DMS114 treated with DMSO at 0.1 percent for 48 hours (cell line): ENCODE measurements around the gene FAM110C.
"Not testable (repeated sequence)": the region's sequence is repeated elsewhere in the genome, so short reads cannot be mapped to it uniquely, and the experiment has no call there.

ENCODE experiments used
- DNase-seq: peaks from one replicate; lab custom pipeline; 2025; ENCODE audit not compliant: unreplicated experiment; lab: John Stamatoyannopoulos, UW

The FAM110C gene, protein sequence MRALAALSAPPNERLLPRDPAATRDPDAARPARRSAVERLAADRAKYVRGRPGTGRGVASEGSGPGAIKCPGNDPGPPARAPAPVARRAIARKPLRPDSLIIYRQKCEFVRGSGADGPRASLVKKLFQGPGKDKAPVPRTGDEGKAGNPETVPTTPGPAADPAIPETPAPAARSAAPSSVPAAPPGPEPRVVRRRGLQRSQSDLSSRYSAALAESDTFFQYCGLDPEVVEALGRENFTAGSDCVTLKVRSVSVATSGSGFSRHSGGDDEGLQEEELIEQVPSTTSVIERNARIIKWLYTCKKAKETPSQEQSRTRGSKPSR

DNA sequence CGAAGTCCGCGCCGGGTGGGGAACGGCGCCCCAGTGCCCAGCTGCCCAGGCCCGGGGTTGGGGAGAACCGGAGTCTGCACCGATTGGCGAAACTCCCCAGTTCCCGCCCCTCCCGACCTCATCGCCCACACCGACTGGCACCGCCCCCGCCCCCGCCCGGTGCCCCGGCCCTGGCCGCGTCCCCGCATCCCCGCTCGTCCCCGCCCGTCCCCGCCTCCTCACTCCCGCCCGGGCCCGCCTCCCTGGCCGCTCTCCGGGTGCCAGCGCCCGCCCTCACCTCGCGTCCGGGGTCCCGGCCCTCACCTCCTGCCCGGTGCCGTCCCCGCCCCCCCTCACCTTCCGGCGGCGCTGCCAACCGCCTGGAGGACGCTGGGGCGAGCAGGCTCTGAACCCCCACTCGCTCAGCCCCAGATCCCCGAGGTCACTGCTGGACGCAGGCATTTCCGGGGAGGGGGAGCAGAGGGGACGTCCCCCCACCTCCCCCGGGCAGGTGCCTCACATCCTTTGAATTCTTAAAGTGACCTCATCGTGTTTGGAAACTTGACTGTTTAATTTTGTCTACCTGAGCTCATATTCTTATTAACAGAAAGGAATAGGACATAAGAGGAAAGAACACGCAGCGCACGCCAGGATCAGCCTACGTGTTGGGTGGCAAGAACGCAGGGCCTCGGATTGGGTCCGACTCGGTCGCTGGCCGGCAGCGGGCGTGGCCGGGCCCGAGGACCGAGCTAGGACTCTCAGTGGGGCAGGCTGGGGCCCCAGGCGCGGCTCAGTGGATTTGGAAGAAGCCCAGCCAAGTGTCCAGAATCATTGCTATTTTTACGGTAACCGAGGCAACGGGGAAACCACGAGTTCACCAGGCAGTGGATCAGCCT lies at the start of gene FAM110C:
FAM110C (minus strand) TSS at position 35 of the 875 bp plus-strand sequence. CDS start 120 bp downstream, outside the sequence.
- no peak for DNase-seq

DNA sequence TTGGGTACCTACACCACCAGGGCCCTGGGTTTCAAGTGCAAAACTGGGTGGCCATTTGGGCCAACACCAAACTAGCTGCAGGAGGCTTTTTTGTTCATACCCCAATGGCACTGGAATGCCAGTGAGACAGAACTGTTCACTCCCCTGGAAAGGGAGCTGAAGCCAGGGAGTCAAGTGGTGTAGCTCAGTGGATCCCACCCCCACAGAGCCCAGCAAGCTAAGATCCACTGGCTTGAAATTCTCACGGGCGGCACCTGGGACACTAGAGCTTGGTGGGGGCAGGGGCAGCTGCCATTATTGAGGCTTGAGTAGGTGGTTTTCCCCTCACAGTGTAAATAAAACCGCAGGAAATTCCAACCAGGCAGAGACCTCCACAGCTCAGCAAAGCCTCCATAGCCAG lies 46.0 kb upstream of the FAM110C start:
- no peak for DNase-seq

DNA sequence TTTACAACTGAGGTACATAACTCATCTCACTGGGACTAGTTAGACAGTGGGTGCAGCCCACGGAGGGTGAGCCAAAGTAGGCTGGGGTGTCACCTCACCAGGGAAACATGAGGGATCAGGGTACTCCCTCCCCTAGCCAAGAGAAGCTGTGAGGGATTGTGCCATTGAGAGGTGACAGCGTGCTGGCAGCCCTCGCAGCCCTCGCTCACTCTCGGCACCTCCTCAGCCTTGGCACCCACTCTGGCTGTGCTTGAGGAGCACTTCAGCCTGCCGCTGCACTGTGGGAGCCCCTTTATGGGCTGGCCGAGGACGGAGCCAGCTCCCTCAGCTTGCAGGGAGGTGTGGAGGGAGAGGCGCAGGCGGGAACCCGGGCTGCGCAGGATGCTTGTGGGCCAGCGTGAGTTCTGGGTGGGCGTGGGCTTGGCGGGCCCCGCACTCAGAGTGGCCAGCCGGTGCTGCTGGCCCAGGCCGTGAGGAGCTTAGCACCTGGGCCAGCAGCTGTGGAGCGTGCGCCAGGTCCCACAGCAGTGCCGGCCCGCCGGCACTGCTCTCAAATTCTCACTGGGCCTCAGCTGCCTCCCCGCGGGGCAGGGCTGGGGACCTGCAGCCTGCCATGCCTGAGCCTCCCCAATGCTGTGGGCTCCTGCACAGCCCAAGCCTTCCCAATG lies 44.5 kb upstream of the FAM110C start:
- no peak for DNase-seq

DNA sequence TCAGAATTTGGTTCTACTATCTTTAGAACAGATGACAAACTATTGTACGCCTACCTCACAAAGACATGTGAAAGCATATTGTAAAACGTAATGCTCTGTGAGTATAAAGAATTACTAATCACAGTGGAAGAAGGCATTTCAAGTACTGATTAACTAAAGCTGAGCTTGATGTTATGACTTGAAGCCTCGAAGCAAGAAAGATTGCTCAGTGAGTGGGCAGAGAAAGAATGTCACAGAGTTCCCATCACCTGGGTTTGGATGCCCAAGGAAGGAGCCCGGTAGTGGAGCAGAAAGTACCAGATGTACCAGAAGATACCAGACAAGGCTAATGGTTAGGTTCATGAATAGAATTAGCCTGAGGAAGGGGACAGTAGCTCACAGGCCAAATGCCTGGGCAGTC lies 39.5 kb upstream of the FAM110C start:
- no peak for DNase-seq

DNA sequence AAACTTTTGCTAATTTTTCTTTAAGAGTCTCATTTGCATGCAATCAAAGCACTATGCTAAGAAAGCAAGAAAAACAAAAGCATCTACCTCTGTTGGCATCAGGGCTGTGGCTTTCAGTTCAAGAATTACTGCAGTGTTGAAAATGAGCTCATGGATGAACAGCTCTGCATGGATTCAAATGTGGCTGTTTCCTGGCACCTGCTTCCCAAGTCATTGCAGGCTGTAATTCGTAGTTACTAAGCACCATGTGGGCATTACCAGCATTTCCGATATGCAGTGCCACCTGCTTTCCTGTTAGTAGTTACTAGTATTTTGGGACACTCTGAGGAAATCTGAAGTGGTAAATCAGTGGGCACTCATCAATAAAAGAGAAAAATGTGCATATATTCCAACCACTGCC lies 37.8 kb upstream of the FAM110C start:
- DNase-seq = no peak

DNA sequence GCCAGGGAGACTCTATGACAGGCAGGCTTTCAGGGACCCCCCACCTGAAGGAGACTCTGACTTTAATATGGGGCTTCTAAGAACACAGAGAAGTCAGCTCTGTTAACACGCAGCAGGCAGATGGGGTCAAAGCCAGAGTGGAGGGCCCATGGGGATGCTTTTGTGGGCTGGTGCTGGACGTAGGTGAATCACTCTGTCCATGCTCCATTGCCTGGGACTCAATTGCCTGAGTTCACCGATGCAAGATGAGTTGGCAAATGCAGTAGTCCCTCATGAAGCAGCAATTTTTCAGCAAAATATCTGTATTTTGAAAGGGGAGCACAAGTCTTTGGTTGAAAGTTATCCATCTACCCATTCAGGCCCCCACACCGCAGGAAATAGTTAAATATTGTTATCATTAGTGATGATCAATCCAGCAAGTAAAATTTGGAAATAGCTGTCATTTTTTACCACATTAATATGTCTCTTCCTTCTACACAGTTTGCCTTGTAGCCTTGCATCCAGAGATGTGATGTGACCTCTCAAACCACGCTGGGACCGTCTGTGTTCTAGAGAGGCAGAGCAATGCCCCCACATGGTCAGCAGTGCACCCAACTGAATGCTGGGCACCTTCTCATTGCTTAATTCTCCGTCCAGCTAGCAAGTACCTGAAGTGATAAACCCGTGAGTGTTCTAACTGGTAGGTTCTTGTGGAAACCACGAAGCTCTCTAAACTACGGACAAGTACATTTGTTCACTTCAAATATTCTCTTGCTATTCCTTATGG lies 34.8 kb upstream of the FAM110C start:
- DNase-seq = no peak

DNA sequence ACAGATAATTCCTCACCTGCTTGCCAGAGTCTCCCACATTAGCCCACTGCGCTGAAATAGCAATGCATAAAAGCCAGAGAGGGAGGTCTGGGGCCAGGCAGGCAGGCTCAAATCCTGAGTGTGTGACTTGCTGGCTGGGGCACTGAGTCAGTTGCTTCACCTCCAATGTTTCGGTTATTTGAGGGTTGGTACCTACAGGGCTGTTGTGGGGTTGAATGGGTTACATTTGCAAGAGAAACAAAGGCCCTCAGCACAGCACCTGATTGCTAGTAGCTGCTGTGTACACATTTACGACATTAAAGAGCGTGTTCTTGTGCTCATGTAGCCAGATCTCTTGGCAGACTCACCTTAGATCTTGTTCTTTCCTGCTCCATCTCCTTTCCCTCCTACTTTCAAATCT lies 34.1 kb upstream of the FAM110C start:
- no peak for DNase-seq

DNA sequence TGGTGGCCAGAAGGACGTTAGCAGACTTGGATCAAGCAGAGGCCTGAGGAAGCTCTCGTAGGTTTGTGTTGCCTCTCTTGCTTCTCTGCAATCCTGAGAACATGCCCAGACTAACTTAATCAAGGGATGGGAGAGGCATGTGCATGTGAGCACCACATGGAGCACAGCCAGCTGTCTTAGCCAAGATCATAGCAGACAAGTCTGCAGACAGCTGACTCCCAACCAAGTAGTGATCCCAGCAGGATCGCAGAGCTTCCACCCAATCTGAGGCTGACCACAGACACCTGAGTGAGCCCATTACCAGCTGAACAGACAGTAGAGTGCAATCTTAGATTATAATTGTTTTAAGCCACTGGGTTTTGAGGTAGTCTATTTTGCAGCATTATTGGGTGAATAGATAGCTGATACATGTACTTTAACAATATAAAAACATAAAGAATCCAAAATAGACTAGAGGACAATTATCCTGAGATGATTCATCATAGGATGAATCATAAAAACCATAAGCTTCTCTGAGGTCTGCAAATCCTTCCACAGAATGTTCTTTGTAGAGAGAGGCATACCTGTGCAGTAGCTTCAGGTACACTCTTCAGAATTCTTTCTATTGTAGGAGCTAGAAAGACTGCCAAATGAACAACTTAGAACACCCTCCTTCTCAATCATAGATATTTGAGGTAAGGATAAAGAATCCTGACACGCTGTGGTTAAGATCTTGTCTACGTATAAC lies 25.2 kb upstream of the FAM110C start:
- no peak for DNase-seq

DNA sequence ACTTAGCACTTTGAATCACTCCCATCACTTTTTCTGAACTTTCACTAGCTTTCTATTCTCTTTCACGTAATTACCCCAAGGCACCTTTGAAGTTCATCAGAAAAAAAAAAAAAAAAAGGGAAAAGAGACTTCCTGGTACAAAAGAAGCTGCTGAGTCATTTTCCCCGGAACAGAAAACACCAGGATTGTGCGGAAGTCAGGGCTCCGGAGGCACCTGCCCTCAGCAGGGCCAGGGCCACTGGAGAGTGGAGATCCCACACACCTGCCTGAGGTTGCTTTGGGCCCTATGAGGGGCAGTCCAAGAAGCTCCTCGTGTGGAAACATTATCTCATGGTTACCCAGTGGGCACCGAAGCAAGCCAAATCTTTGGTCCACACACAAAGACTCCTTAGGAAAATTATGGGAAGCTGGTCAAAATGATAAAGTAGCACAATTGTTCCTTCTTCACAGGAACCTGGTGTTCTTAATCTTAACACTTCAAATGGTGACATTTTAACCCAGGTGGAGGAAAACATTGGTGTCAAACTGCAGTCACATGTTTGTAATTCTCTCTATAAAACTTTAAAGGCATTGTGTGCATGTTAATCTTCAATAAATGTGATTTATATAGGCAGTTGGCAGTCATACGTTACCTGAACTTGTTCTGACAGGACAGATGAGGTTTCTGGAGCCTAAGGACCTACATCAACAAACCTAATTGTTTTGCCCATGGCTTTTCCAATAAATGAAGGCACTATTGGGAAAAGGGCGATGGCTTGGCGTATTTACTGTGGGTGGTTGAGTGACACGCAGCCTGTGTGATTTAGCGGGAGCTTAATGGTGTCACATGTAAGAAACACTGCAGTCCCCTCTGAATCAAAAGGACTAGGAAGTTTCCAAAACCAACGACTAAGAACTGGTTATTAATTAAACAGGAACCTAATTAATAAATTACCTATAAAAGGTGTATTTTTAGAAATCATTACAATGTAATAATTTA lies 23.4 kb upstream of the FAM110C start:
- DNase-seq = no peak

DNA sequence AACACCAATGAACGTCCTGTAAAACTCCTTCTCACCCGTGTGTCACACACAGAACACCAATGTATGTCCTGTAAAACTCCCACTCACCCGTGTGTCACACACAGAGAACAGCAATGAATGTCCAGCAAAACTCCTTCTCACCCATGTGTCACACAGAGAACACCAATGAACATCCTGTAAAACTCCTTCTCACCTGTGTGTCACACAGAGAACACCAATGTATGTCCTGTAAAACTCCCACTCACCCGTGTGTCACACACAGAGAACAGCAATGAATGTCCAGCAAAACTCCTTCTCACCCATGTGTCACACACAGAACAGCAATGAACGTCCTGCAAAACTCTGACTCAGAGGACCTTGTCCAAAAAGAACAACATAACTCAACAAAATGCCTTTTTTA lies 22.3 kb upstream of the FAM110C start:
- not testable (repeated sequence) for DNase-seq

DNA sequence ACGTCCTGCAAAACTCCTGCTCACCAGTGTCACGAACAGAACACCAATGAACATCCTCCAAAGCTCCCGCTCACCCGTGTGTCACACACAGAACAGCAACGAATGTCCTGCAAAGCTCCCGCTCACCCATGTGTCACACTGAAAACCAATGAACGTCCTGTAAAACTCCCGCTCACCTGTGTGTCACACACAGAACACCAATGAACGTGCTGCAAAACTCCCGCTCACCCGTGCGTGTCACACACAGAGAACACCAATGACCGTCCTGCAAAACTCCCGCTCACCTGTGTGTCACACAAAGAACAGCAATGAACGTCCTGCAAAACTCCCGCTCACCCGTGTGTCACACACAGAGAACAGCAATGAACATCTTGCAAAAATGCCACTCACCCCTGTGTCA lies 20.5 kb upstream of the FAM110C start:
- no peak for DNase-seq

DNA sequence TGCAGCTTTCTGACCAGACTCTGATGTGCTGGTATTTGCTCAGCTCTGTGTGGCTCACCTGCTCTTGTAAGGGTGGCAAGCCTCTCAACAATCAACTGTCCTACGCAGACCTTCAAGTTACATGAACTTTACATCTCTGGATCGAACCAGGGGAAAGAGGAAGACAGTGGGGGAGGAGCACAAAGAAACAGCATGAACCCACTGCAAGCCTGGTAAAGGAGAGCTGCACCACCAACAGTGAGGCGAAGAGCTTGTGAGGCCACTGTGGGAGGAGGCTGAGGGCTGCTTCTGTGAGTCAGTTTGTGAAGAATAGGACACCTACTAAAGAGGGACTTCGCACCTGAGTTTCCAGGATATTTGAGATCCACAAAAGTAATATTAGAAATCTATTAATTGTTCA lies 18.8 kb upstream of the FAM110C start:
- no peak for DNase-seq

DNA sequence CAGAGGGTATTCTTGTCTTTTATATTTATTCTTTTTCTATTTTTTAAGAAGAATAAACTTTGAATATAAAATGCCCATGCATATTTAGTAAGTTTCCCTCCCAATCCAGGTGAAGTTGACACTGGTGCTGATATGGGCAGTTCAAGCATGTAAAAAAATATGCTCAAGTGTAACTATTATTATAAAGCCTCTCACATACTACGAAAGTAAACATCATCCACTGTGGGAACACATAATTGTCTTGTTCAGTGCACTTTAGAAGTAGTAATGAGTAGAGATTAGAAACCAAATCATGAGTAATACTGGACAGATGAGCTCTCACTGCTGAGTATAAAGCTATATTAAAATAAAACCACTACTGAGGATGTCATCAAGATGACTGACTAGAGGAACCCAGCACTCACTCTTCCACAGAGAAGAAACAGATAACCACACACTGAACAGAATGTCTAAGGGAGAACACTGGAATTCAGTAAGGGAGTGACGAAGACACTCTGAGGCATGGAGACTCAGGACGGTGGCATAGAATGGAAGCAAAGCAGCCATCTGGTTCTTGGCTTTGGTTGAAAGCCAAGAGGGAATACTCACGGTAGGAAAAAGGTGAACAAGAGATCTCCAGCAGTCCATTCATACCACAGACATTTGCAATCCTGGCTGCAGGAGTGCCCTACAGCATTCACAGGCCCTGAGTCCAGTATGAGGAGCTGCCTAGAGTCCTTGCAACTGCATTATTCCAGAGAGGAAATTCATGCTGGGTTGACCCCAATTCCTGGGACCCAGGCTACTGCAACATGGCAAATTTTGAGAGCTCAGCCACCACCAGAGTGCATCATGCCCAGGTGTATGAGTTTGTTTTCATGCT lies 9.5 kb upstream of the FAM110C start:
- DNase-seq = no peak

DNA sequence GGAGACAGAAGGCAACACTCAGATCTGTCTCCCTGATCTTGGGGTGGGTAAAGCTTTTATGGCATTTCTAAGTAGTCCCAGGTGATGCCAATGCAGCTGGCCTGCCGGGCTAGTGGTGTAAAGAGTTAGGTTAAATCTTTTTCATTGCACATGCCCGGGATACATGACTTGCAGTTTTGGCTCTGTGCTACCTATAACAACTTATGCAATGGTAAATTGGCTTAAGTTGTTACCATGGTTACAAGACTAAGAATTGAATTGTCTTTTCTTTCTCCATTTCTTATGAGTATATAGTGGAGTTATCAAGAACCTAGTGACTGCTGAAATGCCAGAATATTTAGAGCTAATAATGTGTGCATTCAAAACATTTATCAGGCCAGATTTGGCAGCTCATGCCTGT lies 5.3 kb upstream of the FAM110C start:
- no peak for DNase-seq

DNA sequence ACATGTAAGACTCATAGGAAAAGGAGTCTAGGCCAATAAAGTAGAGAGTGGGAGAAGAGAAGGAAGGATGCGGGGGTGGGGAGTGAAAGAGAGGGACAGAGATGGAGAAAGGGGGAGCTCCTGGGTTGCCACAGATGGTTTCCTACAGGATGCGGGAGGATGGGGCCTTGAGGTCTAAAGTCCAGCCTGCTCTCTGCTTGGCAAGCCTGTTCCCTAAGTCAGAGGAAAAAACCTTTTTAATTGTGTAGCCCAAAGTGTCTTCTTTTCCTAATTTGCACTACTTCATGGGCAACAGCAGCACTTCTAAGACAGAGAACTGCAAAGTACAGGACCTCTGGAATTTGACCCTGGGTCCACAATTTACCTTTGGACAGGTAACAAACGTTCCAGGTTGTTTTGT lies 1.4 kb upstream of the FAM110C start:
- DNase-seq = no peak

DNA sequence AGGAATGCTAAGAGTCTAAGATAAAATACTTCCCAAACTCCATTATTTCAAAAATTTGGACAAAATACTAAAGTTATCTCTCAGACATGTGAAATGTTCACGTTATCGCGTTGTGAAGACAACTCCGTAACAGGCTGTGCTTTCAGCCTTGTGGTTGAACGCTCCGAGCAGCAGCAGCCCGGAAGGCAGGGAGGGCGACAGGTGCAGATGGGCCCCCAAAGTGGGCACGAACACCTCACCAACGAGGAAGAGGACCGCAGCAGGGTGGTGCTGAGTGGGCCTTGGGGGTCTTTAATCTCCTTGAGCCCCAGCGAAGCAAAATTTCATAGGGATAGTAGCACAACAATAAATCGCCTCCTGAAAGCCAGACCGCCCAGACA lies 1.0 kb upstream of the FAM110C start:
- no peak for DNase-seq

DNA sequence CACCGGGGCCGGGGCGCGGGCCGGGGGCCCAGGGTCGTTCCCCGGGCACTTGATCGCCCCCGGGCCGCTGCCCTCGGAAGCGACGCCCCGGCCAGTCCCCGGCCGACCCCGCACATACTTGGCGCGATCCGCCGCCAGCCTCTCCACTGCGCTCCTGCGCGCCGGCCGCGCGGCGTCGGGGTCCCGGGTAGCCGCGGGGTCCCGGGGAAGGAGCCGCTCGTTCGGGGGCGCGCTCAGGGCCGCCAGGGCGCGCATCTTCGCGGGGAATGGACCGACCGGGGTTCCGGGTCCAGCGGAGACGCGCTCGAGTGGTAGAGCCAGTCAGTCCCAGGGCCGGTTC lies 204 bp downstream of the FAM110C start:
- no peak for DNase-seq

DNA sequence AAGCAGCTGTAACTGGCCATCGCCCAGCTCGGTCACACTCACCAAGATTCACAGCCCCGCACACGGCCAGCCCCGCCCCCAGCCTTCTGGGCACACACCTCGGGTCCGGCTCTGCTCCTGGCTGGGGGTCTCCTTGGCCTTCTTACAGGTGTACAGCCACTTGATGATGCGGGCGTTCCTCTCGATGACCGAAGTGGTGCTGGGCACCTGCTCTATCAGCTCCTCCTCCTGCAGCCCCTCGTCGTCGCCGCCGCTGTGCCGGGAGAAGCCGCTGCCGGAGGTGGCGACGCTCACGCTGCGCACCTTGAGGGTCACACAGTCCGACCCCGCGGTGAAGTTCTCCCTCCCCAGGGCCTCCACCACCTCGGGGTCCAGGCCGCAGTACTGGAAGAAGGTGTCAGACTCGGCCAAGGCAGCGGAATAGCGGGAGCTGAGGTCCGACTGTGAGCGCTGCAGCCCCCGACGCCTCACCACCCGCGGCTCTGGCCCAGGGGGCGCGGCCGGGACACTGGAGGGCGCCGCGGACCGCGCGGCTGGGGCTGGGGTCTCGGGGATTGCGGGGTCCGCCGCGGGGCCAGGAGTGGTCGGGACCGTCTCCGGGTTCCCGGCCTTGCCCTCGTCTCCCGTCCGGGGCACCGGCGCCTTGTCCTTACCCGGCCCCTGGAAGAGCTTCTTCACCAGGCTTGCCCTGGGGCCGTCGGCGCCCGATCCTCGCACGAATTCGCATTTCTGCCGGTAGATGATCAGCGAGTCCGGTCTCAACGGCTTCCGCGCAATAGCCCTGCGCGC lies 769 bp downstream of the FAM110C start:
- no peak for DNase-seq
